Glutamatergic neuron (in vitro differentiated cells): ENCODE results near the gene PBX3. TPM values are rescaled to one million over a fixed set of nuclear protein-coding genes. Genes with fewer than 3 reads are reported as not detected.

Experiments used
- DNase-seq: peaks from one replicate; pipeline ENCODE4 v3.0.0; 2022
- H3K27ac Mint-ChIP-seq: one replicate; pipeline ENCODE4 v1.8.0; 2020; ENCODE audit warnings: mild to moderate bottlenecking, mixed read lengths, inconsistent platforms; ENCODE audit not compliant: unreplicated experiment
- H3K27me3 Mint-ChIP-seq: one replicate; pipeline ENCODE4 v1.8.0; 2020; ENCODE audit warnings: mild to moderate bottlenecking, moderate library complexity, mixed read lengths, inconsistent platforms; ENCODE audit not compliant: unreplicated experiment
- H3K36me3 Mint-ChIP-seq: one replicate; pipeline ENCODE4 v1.8.0; 2020; ENCODE audit warnings: mild to moderate bottlenecking, mixed read lengths, inconsistent platforms; ENCODE audit not compliant: unreplicated experiment
- H3K4me1 Mint-ChIP-seq: one replicate; pipeline ENCODE4 v1.8.0; 2020; ENCODE audit warnings: mild to moderate bottlenecking, low read depth, mixed read lengths, inconsistent platforms; ENCODE audit not compliant: unreplicated experiment
- H3K4me3 Mint-ChIP-seq: one replicate; pipeline ENCODE4 v1.8.0; 2020; ENCODE audit warnings: mild to moderate bottlenecking, mixed read lengths, inconsistent platforms; ENCODE audit not compliant: unreplicated experiment
- H3K9me3 Mint-ChIP-seq: one replicate; pipeline ENCODE4 v1.8.0; 2020; ENCODE audit warnings: mild to moderate bottlenecking, moderate library complexity, mixed read lengths, inconsistent platforms; ENCODE audit not compliant: unreplicated experiment
- total RNA-seq: library from RNA; stranded (reverse); fragmentation: NEBNext Ultra II Directional; extraction: Animal tissue kit (Norgen Biotek cat#: 25700); gene quantifications from one replicate; pipeline ENCODE4 v1.2.1, GENCODE V29; 2021; ENCODE audit not compliant: unreplicated experiment
- TF ChIP-seq, protein P1 (sequence below): fragments of 200-600 bp; sonication (generic); IDR thresholded peaks from one replicate; pipeline ENCODE4 v1.5.0; 2021; ENCODE audit not compliant: partially characterized antibody, unreplicated experiment

PBX3 gene
- total RNA-seq, 1 donor from 2014 or later: 51.2 TPM

DNA sequence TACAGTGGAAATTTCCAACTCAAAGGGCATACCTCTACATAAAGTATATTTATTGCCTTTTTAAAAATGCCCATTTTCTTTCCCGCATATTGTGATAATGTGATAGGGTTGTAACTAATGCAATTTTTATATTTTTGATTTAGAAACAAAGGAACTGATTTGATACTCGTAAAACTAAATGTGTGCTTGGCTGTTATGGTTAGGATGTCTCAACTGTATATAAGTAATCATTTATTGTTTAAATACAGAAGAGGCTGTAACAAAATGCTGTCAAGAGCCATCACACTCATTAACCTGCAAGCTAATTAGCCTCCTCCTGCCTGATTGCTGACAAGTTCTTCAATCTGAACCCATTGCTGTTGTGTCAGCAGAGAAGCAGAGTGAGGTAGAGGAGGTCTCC is 149.2 kb downstream of the PBX3 start:
- H3K4me1 Mint-ChIP-seq: no peaks in the 10 kb centered on the region
- H3K4me3 Mint-ChIP-seq: no peak overlapping the region
- H3K9me3 Mint-ChIP-seq: no peaks in the 10 kb centered on the region
- DNase-seq: no peak
- TF ChIP-seq, protein P1, sequence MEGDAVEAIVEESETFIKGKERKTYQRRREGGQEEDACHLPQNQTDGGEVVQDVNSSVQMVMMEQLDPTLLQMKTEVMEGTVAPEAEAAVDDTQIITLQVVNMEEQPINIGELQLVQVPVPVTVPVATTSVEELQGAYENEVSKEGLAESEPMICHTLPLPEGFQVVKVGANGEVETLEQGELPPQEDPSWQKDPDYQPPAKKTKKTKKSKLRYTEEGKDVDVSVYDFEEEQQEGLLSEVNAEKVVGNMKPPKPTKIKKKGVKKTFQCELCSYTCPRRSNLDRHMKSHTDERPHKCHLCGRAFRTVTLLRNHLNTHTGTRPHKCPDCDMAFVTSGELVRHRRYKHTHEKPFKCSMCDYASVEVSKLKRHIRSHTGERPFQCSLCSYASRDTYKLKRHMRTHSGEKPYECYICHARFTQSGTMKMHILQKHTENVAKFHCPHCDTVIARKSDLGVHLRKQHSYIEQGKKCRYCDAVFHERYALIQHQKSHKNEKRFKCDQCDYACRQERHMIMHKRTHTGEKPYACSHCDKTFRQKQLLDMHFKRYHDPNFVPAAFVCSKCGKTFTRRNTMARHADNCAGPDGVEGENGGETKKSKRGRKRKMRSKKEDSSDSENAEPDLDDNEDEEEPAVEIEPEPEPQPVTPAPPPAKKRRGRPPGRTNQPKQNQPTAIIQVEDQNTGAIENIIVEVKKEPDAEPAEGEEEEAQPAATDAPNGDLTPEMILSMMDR: no peak
- no peaks in the 10 kb centered on the region for H3K36me3 Mint-ChIP-seq
- no peak overlapping the region for H3K27ac Mint-ChIP-seq
- no peaks in the 10 kb centered on the region for H3K27me3 Mint-ChIP-seq

DNA sequence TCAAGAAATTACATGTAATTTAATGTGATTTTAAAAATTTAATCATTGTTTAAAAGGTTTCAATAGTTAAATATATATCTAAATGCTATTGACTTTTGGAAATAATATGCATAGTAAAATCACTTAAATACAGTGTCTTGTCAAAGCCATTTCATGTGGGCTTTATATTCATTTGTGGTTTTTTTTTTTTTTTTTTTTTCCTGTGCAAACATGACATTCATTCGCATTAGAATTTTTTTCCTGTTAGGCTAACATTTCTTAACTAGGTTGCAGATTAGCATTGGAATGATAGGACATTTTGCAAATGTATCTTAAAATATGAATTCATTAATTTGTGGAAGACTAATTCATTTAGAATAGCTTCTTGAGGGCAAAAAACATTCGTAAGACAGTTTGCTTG is 149.8 kb downstream of the PBX3 start:
- H3K4me1 Mint-ChIP-seq: no peaks in the 10 kb centered on the region
- TF ChIP-seq, protein P1: no peak
- no peaks in the 10 kb centered on the region for H3K9me3 Mint-ChIP-seq
- H3K27me3 Mint-ChIP-seq: no peaks in the 10 kb centered on the region
- no peaks in the 10 kb centered on the region for H3K36me3 Mint-ChIP-seq
- no peak overlapping the region for H3K27ac Mint-ChIP-seq
- no peak for DNase-seq
- H3K4me3 Mint-ChIP-seq: no peak overlapping the region

DNA sequence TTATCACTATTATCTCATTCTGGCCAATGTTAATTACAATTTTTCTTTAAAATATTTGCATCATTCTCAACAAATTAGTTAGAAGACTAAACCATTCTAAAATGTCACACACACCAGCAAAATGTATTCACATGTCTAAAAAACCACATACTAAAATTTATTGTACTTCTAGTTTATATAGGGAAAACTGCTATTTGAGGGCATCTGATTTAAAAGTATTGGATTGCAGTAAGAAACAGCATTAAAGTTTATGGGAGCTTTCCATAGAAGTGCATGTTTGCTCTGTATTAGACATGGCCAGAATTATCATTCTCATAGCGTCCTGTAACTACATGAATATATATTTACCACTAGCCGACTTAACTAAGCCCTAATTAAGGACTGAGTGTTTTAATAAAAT is 150.3 kb downstream of the PBX3 start:
- no peaks in the 10 kb centered on the region for H3K9me3 Mint-ChIP-seq

DNA sequence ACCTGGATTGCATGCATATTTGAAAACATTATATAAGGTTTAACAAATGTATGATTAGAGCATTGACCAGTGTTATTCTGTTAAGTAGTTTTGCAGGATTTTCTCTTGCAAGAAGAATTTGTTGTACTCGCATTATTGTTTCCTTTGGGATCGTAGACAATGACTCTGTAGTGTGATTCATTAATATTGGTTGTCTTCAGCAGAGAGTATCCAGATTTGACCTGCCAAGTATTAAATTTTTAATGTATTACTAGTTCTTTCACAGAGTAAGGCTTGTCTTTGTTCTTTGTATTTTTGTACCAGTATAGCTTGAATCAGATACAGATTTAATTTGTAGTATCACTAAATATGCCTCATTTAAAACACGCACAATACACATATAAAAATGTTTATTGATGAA is 155.0 kb downstream of the PBX3 start:
- Mint-ChIP-seq H3K9me3 (no peaks in the 10 kb centered on the region), H3K27me3 (no peaks in the 10 kb centered on the region), H3K4me1 (peaks cover 15% of the 10 kb centered on the region), H3K4me3 (no peak overlapping the region), H3K27ac (no peak overlapping the region), H3K36me3 (no peaks in the 10 kb centered on the region)
- TF ChIP-seq, protein P1: no peak
- no peak for DNase-seq

More for the DNA sequence above, 150.3 kb downstream of the PBX3 start:
- Mint-ChIP-seq H3K27ac (no peak overlapping the region), H3K4me3 (no peak overlapping the region), H3K27me3 (no peaks in the 10 kb centered on the region), H3K4me1 (no peaks in the 10 kb centered on the region), H3K36me3 (no peaks in the 10 kb centered on the region)
- no peak for DNase-seq
- TF ChIP-seq, protein P1: no peak

DNA sequence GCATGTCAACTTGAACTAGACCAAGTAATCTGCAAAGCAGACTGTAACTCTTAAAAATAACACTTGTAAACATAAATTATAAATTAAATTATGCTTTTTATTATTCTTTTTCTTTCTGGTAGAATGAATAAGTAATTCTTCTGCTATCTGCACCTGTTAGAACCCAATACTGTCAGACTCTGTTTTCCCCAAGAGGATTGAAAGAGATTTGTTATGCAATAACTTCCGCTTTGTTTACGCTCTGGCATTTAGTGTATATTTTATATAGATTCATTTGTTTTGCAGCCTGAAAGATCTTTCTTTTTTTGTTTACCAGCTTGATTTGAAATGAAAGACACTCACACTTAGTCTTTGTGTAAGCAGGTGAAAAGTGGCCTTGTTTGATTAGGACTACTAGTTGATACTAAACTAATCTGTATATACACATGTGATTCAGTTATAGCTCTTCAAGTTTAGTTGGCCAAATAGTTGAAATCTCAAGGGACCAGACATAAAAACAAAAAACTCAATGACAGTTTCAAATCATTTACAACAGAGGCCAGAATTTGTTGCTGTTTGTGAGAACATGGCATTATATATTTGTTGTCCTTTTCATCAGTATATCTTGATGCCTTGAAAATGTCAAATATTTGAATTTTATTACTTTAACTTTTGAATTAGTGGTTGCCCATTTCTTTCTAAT is 155.8 kb downstream of the PBX3 start:
- Mint-ChIP-seq H3K4me1 (peaks cover 21% of the 10 kb centered on the region), H3K9me3 (no peaks in the 10 kb centered on the region), H3K27ac (no peak overlapping the region), H3K27me3 (no peaks in the 10 kb centered on the region), H3K4me3 (no peak overlapping the region), H3K36me3 (no peaks in the 10 kb centered on the region)
- DNase-seq: no peak
- TF ChIP-seq, protein P1: no peak
